Left ventricle myocardium superior (tissue), 1 donor: ENCODE data around the gene CEP135. TPM values are rescaled to one million over a fixed set of nuclear protein-coding genes. Genes with fewer than 3 reads are reported as not detected.
"Not testable (repeated sequence)": the region's sequence is repeated elsewhere in the genome, so short reads cannot be mapped to it uniquely, and the experiment has no call there.

Source experiments
- ATAC-seq: fragments of 200-7000 bp; cut with Tn5 transposase; one replicate; pipeline ENCODE4 v1.9.1; 2020; ENCODE audit warnings: mild to moderate bottlenecking, moderate library complexity
- DNase-seq: peaks from one replicate; pipeline ENCODE4 v3.0.0-alpha.2; 2020
- intact Hi-C: fragments of 100-400 bp; cut with micrococcal nuclease; formaldehyde crosslinking; loops from one replicate; pipeline ENCODE4 v1.11.0; 2022
- total RNA-seq: library from RNA; stranded (reverse); fragmentation: NEBNext Ultra II Directional; extraction: Animal tissue kit (Norgen Biotek cat#: 25700); gene quantifications from one replicate; pipeline ENCODE4 v1.2.1, GENCODE V29; 2021
- donor health status: DM: no; HTN: yes; CAD: no; lungs with severe emphysema.

CEP135 gene
- total RNA-seq, 1 donor from 2014 or later: 2.5 TPM

DNA sequence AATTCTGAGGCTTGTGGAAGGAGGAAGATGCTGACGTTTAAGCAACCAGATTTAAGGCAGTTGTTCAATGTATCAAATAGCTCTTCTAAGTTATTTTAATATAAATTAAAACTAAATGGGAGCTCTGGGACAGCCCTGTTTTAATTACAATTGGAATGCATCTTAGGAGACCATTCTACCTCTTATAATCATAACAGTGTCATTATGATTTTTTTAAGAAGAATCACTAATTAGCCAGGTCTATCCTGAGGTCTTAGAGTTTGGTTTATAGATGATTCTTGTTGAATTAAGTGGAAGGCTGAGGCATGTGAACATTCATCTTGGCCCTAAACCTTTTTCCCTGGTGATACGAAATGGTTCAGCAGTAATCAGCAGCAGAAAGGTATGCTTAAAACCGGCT lies 113.4 kb downstream of the CEP135 start:
- ATAC-seq (no peak), DNase-seq (no peak)
- intact Hi-C loops: no loop called here

- intact Hi-C loops: no loop called here
- no peak for DNase-seq
- no peak for ATAC-seq
Measured at GRCh38 chr4:56062526-56063145, 113.9 kb downstream of the CEP135 start.

DNA sequence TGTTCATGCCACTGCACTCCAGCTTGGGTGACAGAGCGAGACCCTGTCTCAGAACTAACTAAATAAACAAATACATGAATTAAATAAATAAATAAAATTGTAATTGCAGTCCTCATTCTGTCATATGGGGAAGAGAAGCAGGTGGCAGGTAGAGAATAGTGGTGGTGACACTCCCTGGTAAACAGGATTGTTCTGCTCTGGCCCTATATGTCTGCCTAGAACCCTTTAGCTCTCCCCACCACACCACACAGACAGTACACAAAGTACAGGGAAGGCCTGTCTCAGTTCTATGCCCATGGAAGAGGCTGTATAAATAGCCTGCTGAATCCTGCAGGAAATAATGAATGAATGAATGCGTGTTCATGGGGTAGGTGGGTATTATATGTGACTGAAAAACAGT lies 117.7 kb downstream of the CEP135 start:
- ATAC-seq: no peak
- intact Hi-C loops: no loop called here
- DNase-seq: no peak

DNA sequence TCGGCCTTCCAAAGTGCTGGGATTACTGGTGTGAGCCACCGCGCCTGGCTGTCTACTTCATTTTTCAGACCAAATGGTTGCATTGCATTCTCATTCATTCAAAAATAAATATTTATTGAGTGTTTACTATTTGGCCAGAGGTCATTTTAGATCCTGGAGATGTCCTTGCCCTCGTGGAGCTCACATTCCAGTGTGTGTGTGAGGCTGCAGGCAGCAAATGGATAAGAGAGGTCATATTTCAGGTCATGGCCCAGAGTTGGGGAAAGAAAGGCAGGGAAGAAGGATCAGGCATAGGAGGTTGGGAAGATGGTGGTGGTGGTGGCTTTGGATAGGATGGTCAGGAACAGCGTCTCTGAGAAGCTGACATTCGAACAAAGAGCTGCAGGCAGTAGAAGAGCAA lies 119.1 kb downstream of the CEP135 start:
- ATAC-seq (no peak), DNase-seq (no peak)
- intact Hi-C loops: no loop called here

- intact Hi-C loops, ATAC-seq, DNase-seq: not testable (repeated sequence)
Measured at GRCh38 chr4:56072730-56073129, 124.0 kb downstream of the CEP135 start.

DNA sequence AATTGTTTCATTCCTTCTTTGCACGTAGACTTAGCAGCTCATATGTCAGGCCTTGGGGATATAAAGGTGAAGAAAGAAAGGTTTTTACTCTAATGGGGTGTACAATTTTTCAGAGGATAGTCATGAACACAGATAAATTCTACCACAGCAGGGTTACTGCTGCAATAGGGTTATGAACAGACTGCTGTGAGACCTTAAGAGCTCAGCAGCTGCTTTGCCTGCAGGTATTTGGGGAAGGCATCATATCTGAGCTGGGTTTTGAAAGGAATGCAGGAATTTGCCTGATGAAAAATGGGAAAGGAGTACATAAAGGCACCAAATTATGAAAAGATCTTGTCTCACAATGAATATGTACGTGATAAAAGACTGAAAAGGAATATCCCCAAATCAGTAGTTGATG lies 128.9 kb downstream of the CEP135 start:
- ATAC-seq (no peak), DNase-seq (no peak)
- intact Hi-C loops: no loop called here

GRCh38 chr4:56078866-56079265 lies 130.1 kb downstream of the CEP135 start:
- intact Hi-C loops: no loop called here
- ATAC-seq (no peak), DNase-seq (no peak)

- DNase-seq (no peak), ATAC-seq (no peak)
- intact Hi-C loops: no loop called here
Measured at GRCh38 chr4:56080384-56080783, 131.6 kb downstream of the CEP135 start.

DNA sequence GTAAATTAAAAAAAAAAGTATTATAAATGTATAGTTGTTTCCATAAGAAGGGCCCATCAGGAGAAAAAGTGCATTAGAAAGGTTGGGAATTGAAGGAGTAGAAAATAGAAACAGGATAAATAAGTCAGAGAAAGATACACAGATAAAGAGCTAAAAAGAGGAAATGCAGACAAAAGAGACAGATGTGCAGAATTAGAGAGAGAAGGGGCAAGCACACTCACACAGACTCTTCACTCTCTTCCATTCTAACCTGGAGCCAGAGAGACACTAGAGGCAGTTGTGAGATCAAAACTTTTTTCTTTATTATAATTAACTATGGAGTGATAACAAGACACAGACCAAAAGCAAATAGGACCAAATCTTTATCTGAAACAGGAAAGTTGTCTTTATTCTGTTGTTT lies 134.1 kb downstream of the CEP135 start:
- ATAC-seq (no peak), DNase-seq (no peak)
- intact Hi-C loops: no loop called here

Other genes with a start within 250 kb of the CEP135 start
- not detected for gene EXOC1L, start 129.2 kb upstream of the CEP135 start, total RNA-seq
- 18.7 TPM for gene EXOC1, start 95.3 kb upstream of the CEP135 start, total RNA-seq